Lower lobe of right lung (tissue), 2 donors: ENCODE measurements around the gene HAO1. TPM values are rescaled to one million over a fixed set of nuclear protein-coding genes. Genes with fewer than 3 reads are reported as not detected.

Experiments used
- ATAC-seq, 2 donors: fragments of 200-7000 bp; cut with Tn5 transposase; one replicate each; pipeline ENCODE4 v1.9.1; 2020 to 2022; ENCODE audit warnings: mild to moderate bottlenecking in 2 of 2, moderate library complexity in 2 of 2
- DNase-seq: peaks from one replicate; pipeline ENCODE4 v3.0.0-alpha.2; 2020
- H3K27ac ChIP-seq: fragments of 200-600 bp; one replicate; pipeline ENCODE4 v1.8.0; 2022
- H3K27me3 ChIP-seq: fragments of 200-600 bp; one replicate; pipeline ENCODE4 v1.8.0; 2022; ENCODE audit warnings: low read depth
- H3K36me3 ChIP-seq: fragments of 200-600 bp; one replicate; pipeline ENCODE4 v1.8.0; 2022; ENCODE audit warnings: mild to moderate bottlenecking
- H3K4me1 ChIP-seq: fragments of 200-600 bp; one replicate; pipeline ENCODE4 v1.8.0; 2022
- H3K4me3 ChIP-seq: fragments of 200-600 bp; one replicate; pipeline ENCODE4 v1.8.0; 2022; ENCODE audit warnings: mild to moderate bottlenecking
- H3K9me3 ChIP-seq: fragments of 200-600 bp; one replicate; pipeline ENCODE4 v1.8.0; 2022
- intact Hi-C: fragments of 100-400 bp; cut with DNase I; formaldehyde crosslinking; loops from one replicate; pipeline ENCODE4 v1.11.0; 2022
- total RNA-seq: library from RNA; stranded (reverse); fragmentation: NEBNext Ultra II Directional; extraction: Animal tissue kit (Norgen Biotek cat#: 25700); gene quantifications from one replicate; pipeline ENCODE4 v1.2.1, GENCODE V29; 2021
- TF ChIP-seq, protein P1 (sequence below): fragments of 200-600 bp; IDR thresholded peaks from one replicate; pipeline ENCODE4 v1.8.0; 2022; ENCODE audit warnings: antibody characterized with exemption, mild to moderate bottlenecking
- donor health status: DM: no; HTN: yes; CAD: no; lungs with severe emphysema.

The HAO1 gene
- total RNA-seq, 1 donor from 2014 or later, result not detected

DNA sequence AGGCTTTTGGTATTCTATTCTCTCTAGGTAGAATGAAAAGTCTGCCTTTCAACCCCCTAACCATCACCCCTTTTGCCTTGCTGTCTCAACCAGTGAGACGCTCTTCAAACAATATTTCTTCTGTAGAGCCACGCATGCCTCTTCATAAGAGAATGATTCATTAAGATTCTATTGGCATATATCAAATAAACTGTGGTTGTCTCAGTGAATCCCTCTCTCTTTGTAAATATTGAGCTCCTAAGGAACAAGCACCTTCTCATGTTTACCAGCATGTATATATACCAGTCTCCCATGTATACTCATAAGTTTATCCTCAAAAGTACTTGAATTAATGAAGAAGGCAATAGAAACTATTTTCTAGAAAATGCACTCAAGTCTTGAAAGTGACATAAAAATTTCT lies 90.6 kb downstream of the HAO1 start:
- intact Hi-C loops, result no loop called here
- ATAC-seq (no peak), DNase-seq (no peak)
- Histone ChIP-seq H3K36me3 (no peaks in the 10 kb centered on the region), H3K4me3 (no peak overlapping the region), H3K27ac (no peak overlapping the region), H3K27me3 (no peaks in the 10 kb centered on the region), H3K4me1 (no peaks in the 10 kb centered on the region), H3K9me3 (no peaks in the 10 kb centered on the region)
- TF ChIP-seq, protein P1, sequence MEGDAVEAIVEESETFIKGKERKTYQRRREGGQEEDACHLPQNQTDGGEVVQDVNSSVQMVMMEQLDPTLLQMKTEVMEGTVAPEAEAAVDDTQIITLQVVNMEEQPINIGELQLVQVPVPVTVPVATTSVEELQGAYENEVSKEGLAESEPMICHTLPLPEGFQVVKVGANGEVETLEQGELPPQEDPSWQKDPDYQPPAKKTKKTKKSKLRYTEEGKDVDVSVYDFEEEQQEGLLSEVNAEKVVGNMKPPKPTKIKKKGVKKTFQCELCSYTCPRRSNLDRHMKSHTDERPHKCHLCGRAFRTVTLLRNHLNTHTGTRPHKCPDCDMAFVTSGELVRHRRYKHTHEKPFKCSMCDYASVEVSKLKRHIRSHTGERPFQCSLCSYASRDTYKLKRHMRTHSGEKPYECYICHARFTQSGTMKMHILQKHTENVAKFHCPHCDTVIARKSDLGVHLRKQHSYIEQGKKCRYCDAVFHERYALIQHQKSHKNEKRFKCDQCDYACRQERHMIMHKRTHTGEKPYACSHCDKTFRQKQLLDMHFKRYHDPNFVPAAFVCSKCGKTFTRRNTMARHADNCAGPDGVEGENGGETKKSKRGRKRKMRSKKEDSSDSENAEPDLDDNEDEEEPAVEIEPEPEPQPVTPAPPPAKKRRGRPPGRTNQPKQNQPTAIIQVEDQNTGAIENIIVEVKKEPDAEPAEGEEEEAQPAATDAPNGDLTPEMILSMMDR, result no peak

DNA sequence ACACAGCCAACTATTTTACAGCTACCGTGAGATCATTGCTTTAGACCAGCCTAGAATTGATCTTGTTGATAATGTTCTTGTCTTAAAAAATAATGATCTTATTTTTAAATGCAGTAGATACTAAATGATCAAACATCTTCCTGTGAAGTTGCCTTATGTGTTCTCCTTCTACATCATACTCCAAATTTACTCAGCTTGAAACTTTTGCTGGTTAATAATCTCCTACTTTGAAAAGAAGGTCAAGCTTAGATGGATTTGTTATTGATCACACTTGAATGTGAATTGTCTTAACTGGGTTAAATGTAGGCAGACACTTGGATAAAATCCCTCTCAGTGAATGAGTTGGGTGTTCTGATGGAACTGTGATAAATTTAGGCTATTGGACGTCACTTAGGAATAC lies 91.9 kb downstream of the HAO1 start:
- no peaks in the 10 kb centered on the region for H3K27me3 ChIP-seq
- no peak overlapping the region for H3K27ac ChIP-seq
- no peaks in the 10 kb centered on the region for H3K4me1 ChIP-seq
- TF ChIP-seq, protein P1, result no peak
- no peaks in the 10 kb centered on the region for H3K36me3 ChIP-seq
- intact Hi-C loops, result no loop called here
- H3K4me3 ChIP-seq, result no peak overlapping the region
- DNase-seq (no peak), ATAC-seq (no peak)
- no peaks in the 10 kb centered on the region for H3K9me3 ChIP-seq

DNA sequence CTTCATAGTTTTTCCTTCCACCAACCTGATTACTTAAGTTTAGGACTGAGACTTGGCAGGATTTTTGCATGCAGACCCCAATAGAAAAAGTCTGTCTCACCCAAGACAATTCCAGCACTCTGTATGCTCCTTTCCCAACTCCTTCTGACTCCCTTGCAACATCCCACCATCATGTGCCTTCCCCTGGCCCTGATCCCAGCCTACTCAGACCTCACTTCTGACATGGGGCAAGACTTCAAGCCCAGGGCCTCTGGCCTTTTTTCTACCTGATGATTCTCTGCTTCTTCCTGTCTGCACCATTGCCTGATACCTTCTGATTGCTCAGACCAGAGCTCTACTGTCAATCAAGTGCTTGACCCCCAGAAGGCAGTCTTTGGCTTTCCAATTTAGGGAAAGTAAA lies 96.6 kb downstream of the HAO1 start:
- DNase-seq (no peak), ATAC-seq (no peak)
- Histone ChIP-seq H3K27me3 (no peaks in the 10 kb centered on the region), H3K27ac (no peak overlapping the region), H3K4me1 (no peaks in the 10 kb centered on the region), H3K4me3 (no peak overlapping the region), H3K9me3 (no peaks in the 10 kb centered on the region), H3K36me3 (no peaks in the 10 kb centered on the region)
- intact Hi-C loops, result no loop called here
- TF ChIP-seq, protein P1, result no peak

DNA sequence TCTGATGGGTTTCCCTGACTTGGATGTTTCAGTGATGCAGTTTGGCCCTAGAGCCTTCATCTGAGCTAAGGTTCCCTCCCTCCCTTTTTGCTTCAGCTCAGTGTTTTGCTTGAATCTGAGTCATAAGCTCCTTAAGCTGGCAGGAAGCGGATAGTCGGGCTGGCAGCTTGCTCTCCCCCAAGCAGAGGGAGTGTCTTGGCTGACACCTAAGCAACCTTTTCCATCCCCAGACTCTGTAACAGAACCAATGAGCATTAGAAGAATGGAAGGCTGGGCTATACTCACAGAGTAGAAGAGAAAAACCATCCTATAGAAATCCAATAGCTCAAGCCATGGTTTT lies 98.3 kb downstream of the HAO1 start:
- no peak for DNase-seq
- intact Hi-C loops, result no loop called here
- H3K36me3 ChIP-seq, result no peaks in the 10 kb centered on the region
- ATAC-seq, result no peak
- H3K4me1 ChIP-seq, result no peaks in the 10 kb centered on the region
- H3K27me3 ChIP-seq, result no peaks in the 10 kb centered on the region
- H3K4me3 ChIP-seq, result no peak overlapping the region
- no peaks in the 10 kb centered on the region for H3K9me3 ChIP-seq
- TF ChIP-seq, protein P1, result no peak
- no peak overlapping the region for H3K27ac ChIP-seq

DNA sequence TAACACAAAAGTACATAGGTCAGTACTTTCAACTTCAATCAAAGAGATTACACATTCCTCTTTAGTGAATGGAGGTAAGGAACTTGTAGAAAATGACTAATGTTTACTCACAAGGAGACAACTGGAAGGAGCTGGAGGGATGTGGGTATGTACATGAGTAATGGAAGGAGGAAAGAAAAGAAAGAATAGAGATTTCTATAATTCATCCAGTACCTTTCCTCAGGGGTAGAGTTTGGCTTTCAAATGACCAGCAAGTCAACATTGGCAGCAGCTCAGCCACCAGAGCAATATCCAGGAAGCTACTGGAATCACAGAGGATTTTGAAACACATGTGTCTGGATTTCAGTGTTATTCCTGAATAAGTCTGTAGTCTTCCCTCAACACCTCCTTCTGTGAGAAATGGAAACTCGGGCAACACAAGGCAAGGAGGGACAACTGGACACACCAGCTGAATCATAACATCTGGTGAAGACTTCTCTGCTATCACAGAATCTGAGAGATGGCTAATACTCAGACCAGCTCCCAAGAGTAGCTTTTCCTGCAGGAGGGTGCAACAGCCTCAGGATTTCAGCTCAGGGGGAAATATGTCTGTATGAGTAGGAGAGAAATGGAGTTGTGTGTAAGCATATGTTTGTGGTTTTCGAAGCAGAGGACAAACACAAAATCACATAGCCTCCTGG lies 98.8 kb downstream of the HAO1 start:
- Histone ChIP-seq H3K4me3 (no peak overlapping the region), H3K36me3 (no peaks in the 10 kb centered on the region), H3K9me3 (no peaks in the 10 kb centered on the region), H3K27me3 (no peaks in the 10 kb centered on the region), H3K4me1 (no peaks in the 10 kb centered on the region), H3K27ac (no peak overlapping the region)
- TF ChIP-seq, protein P1, result no peak
- no peak for DNase-seq
- intact Hi-C loops, result no loop called here
- ATAC-seq, result no peak
